HG03045 (cell line): ENCODE measurements around the gene CREB3L4.
"Not testable (repeated sequence)": the region's sequence is repeated elsewhere in the genome, so short reads cannot be mapped to it uniquely, and the experiment has no call there.

ENCODE experiments used
- ATAC-seq: cut with Tn5 transposase; IDR thresholded peaks from one replicate; pipeline ENCODE4 v1.9.1; 2021; ENCODE audit warnings: mild to moderate bottlenecking, moderate library complexity; ENCODE audit not compliant: unreplicated experiment

The CREB3L4 gene

DNA sequence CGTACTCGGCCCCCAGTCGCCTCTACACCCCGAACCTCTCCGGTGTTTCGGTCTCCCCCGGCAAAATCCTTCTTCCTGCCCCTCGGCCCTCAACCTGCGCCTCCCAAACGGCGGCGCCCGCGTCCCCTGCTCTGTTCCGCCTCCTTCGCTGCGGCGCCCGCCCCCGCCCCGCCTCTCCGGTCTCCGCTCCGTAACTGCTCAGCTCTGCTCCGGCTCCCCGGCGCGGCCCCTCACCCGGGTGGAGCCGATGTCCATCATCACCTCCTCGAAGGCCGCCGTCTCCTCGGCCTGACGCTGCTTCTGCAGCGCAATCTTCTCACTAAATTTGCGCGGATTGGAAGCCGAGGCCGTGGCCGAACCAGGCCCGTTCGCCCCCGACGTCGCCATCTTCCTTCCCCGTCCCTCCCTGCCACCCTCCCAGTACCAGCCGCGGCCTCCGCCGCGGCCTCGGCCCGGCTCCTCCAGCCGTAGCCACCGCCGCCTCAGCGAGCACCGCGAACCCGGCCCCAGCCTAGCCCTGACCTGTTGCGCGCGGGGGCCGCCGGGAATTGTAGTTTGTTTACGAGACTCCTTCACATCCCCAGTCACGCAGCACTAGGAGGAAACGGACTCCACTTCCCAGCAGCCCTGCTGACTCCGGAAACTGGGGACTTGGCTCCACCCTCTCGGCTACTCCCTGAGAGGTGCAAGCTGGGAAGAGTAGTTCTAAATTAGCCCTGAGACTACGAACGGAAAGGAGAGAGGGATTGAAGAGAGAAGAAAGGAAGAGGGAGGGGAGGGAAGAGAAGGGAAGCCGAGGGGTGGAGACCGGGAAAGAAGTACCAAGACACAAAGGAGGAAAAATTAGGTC lies 9.4 kb upstream of the CREB3L4 start, which contains the start of gene CRTC2:
CRTC2 (minus strand) TSS at position 502 of the 850 bp plus-strand sequence; CDS start at position 387, 115 bp downstream.
- peak; percentile 74 for ATAC-seq

DNA sequence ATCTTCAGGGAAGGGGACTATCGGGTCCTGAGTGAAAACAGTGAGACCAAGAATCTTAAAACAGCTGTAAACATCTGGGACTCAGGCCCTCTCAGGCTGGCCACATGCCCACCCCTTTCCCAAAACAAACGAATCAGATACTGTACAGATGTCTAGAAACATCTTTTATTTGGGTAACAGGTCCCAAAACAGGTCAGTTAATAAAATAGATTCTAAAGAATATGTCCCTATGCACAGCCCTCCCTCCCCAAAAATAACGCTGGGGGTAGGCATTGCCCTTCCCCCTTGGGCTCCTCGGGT lies 8.8 kb upstream of the CREB3L4 start:
- ATAC-seq: no peak

- ATAC-seq: no peak
Measured at GRCh38 chr1:153959454-153959853, 8.2 kb upstream of the CREB3L4 start.

DNA sequence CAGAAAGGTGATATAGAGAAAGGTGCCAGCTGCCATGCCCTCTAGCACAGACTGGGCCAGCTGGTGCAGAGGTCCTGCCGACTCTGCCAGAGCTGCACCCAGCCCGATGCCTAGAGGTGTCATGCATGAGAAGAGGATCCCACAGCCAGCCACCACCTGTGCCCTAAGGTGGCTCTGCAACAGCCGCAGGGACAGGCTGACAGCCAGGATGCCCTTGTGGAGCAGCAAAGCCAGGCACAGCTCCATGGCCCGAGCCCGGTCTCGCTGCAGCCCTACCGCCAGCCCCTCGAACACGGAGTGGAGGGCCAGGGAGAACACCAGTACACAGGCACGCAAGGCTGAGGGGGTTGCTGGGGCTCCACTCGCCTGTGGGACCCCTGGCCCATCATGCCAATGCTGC lies 7.5 kb upstream of the CREB3L4 start:
- ATAC-seq: no peak

DNA sequence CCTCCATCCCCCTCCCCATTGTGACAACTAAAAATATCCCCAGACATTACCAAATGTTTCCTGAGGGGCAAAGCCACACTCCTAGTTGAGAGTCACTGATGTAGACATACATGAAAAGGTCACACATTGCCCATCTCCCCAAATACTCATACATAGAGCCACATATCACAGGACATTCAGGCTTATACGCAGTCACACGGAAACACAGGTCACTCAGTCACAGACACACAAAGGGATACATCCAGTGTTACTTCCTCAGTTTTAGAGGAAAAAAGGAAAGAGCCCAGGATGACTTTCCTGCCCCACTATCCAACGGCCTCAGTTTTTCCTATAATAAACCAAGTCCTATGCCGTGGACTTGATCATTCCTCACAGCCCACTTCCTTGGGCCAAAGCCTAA lies 6.3 kb upstream of the CREB3L4 start:
- ATAC-seq: no peak

DNA sequence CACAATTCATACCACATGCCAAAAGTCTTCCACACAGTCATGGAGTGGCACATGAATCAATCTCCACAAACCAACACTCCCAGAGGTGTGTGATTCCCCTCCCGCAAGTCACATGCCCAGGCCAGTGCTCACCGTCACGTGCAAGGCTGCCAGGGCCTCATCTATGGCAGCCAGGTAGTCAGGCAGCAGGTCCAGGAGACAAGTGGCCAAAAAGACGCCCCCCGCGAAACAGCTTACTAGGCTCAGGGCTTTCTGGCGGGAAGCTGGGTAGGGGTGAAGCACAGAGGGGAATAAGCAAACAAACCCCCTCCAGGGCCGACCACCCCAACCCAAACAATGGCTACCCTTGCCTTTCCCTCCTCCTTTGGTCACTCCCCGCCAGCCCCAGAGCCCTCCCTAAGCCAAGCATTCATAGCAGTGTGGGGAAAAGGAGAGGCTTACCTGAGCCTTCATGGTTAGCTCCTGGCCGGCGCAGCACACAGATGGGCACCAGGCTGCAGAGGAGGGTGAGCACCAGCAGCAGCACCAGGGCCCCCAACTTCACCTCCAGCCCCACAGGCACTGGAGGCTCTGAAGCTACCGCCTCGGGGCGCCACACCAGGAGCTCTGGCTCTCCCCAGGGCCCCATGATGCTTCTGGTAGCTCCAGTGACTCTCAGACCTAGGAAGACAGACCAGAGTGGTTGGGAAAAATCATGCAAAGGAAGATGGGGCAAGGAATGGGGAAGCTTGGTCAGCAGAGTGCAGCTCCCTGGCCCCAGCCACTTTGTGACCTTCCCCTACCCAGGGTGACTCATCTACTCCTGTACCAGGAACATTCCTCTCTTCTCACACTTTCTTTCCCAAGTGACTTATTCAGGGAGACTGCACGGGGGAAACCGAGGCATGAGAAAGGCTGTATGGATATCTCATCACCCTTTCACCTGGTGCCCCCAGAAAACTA lies 5.3 kb upstream of the CREB3L4 start:
- ATAC-seq: no peak

DNA sequence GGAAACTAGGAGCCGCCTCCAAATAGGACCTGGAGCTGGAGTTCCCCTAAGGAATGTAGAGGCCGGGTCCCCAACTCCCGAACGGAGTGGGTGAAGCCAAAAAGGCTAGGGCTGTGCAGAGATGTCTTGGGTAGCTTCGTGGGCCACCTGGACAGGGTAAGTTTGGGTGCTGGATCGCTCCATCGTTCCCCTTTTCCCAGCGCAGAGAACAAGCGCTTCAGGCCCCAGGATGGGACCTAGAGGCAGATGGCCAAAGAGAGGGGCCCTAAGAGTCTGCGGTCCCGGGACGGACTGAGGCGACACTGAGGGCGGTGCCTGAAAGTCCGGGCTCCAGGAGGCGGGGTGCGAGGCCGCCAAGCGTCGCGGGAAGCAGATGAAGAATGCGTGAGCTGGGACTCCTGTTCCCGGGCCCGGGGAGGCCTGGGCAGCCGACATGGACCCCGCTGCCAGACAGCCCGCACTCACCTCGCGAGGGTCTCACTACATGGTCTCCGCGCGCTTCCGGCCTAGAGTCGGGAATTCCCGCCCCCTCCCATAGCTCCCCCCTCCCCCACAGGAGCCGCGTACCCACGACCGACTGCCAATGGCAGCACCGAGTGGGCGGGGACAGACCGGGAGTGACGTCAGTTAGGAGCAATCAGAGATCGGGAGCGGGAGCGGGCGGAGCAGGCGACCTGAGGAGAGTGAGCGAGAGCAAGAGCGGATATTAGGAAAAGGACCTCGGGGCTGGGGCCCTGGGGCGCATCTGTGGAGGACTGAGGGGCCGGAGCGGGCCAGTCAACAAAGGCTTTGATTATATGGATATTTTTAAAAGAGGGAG lies 4.5 kb upstream of the CREB3L4 start, which contains the start of gene SLC39A1:
SLC39A1 (minus strand) TSS at position 508 of the 820 bp plus-strand sequence. CDS start 822 bp downstream, outside the sequence.
- ATAC-seq: peak; percentile 57

- peak; percentile 2 for ATAC-seq
Measured at GRCh38 chr1:153963850-153964331, 3.8 kb upstream of the CREB3L4 start.

GRCh38 chr1:153968000-153968363 lies 280 bp downstream of the CREB3L4 start:
- ATAC-seq: no peak

DNA sequence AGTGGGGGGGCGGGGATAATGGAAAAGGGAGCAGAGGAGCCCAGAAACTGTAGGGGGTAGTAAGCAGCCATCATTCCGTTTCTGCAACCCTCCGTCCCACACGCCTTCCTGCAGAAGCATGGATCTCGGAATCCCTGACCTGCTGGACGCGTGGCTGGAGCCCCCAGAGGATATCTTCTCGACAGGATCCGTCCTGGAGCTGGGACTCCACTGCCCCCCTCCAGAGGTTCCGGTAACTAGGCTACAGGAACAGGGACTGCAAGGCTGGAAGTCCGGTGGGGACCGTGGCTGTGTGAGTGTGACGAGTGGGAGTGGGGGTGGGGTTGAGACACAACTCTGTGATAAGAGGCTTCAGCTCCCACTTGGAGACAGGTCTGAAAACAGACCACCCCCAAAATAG lies 706 bp downstream of the CREB3L4 start:
- no peak for ATAC-seq

- ATAC-seq: no peak
Measured at GRCh38 chr1:153968972-153969371, 1.3 kb downstream of the CREB3L4 start.

GRCh38 chr1:153970346-153970745 lies 2.6 kb downstream of the CREB3L4 start:
- no peak for ATAC-seq

- ATAC-seq: no peak
Measured at GRCh38 chr1:153973071-153973470, 5.4 kb downstream of the CREB3L4 start.

GRCh38 chr1:153973525-153973924 lies 5.8 kb downstream of the CREB3L4 start:
- no peak for ATAC-seq

DNA sequence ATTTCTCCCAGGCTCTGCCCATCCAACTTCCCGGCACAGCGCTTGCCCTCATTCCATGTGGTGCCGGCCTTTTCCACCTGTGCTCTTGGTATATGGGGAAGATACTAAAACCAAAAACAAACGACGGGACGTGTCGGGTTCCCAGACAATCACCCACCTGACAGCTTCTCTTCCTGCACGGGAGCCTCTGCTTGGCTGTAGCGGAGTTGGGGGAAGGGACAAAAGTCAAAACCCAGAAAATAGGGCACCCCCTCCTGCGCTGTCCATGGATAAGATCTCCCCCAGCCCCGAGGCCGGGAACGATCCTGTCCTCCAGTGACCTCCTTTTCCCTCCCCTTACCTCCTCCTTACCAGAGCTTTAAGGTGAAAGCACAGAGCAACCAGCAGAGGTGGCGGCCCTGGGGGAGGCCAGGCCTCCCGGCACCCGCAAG lies 9.1 kb downstream of the CREB3L4 start:
- ATAC-seq: no peak

- peak; percentile 71 for ATAC-seq
Measured at GRCh38 chr1:153977250-153978240, 9.8 kb downstream of the CREB3L4 start, which contains the start of gene JTB. JTB (minus strand) TSS chr1:153977674; CDS start chr1:153977252, 422 bp downstream.

DNA sequence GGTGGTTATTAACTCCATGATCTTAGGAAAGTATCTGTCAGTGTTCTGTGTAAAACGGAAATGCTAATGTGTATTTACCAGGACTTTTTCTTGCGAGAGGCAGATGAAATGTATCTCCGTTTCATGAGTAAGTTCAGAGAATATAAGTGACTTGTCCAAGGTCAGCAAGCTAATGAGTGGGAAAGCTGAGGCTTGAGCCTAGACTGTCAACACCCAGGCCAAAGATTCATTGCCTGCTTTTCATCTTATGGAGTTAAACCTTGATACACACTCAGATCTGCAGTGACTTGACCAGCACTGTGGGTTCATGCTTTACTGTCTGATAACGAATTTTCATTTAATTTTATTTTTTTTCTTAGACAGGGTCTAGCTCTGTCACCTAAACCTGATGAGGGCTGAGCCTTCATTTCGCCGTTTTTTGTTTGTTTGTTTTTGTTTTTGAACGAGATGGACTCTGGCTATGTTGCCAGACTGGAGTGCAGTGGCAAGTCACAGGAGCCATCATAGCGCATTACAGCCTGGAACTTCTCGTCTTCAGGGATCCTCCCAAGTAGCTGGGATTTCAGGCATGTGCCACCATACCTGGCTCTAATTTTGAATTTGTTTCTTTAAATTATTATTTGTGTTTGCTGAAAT lies 10.7 kb downstream of the CREB3L4 start:
- no peak for ATAC-seq

GRCh38 chr1:153979091-153979490 lies 11.4 kb downstream of the CREB3L4 start:
- ATAC-seq: not testable (repeated sequence)

- ATAC-seq: not testable (repeated sequence)
Measured at GRCh38 chr1:153981735-153982134, 14.0 kb downstream of the CREB3L4 start.
